22Rv1 (cell line): ENCODE data around the gene NPAS2.

Experiments used
- CTCF ChIP-seq: fragments of 450-650 bp; IDR thresholded peaks from 2 replicates; pipeline ENCODE4 v1.5.1; 2017; ENCODE audit warnings: mild to moderate bottlenecking
- ZFX ChIP-seq: fragments of 450-650 bp; IDR thresholded peaks from 2 replicates; pipeline ENCODE4 v1.6.1; 2017; ENCODE audit warnings: antibody characterized with exemption, borderline replicate concordance

GRCh38 chr2:100982431-100982861 lies 162.5 kb downstream of the NPAS2 start:
- TF ChIP-seq CTCF: no peak
- TF ChIP-seq ZFX: no peak
